K562 (cell line): Measurements from ENCODE around the gene ARHGEF3. TPM values are rescaled to one million over a fixed set of nuclear protein-coding genes. Genes with fewer than 3 reads are reported as not detected.

Source experiments
- CREB3L1 ChIP-seq: fragments of 450-650 bp; IDR thresholded peaks from 2 replicates; pipeline ENCODE4 v1.6.1; 2014; ENCODE audit warnings: low read depth, mild to moderate bottlenecking, moderate library complexity, borderline replicate concordance
- CTCF ChIP-seq, 3 experiments: IDR thresholded peaks in 2 of 3; conservative IDR thresholded peaks in 1 of 3; 2 replicates each; pipeline ENCODE4 v1.5.1; 2011 to 2012; ENCODE audit warnings: low read length in 3 of 3, mild to moderate bottlenecking in 3 of 3, control low read depth in 2 of 3, improper control_type of control experiment in 1 of 3, inconsistent platforms in 1 of 3, low read depth in 1 of 3, mixed read lengths in 1 of 3, moderate library complexity in 1 of 3; ENCODE audit not compliant: insufficient read depth in 2 of 3
- JUN ChIP-seq, 2 experiments: sonication (generic) in 1 of 2; formaldehyde crosslinking in 1 of 2; IDR thresholded peaks; 2 replicates each; pipeline versions ENCODE4 v1.6.1 to v1.8.0; 2012 to 2022; ENCODE audit warnings: borderline replicate concordance in 2 of 2, mild to moderate bottlenecking in 2 of 2, improper control_type of control experiment in 1 of 2, low read depth in 1 of 2, low read length in 1 of 2, missing genetic modification reagents in 1 of 2
- LCOR ChIP-seq: sonication (generic); formaldehyde crosslinking; IDR thresholded peaks from 2 replicates; pipeline ENCODE4 v1.8.0; 2022; ENCODE audit warnings: mild to moderate bottlenecking, missing genetic modification reagents
- POLR2AphosphoS5 ChIP-seq: IDR thresholded peaks from 2 replicates; pipeline ENCODE4 v1.6.1; 2011; ENCODE audit warnings: mild to moderate bottlenecking, low read depth, low read length, moderate library complexity; ENCODE audit not compliant: control insufficient read depth, insufficient read depth
- ZNF507 ChIP-seq: conservative IDR thresholded peaks from 2 replicates; pipeline ENCODE4 v1.6.1; 2017; ENCODE audit warnings: missing genetic modification characterization, missing compliant biosample characterization
- polyA plus RNA-seq, 8 experiments: library from polyadenylated mRNA; depleted of rRNA in 4 of 8; stranded (reverse) in 5 of 8; unstranded in 3 of 8; fragments of >200 nt; fragmentation: Nextera tagmentation in 2 of 8; fragmentation: Illumina TruSeq in 1 of 8; extraction: Ambion mirVana in 2 of 8; extraction: Trizol in 1 of 8; gene quantifications; 2 replicates each; pipeline versions ENCODE4 v1.2.1 to v1.2.3, GENCODE V29; 2011 to 2014; ENCODE audit warnings: inconsistent platforms in 1 of 8, missing spikeins in 1 of 8
- total RNA-seq, 7 experiments: library from RNA; depleted of rRNA in 6 of 7; stranded (reverse); fragments of >200 nt in 6 of 7; fragmentation: Illumina TruSeq in 2 of 7; extraction: Trizol in 2 of 7; gene quantifications; 2 replicates each; pipeline versions ENCODE4 v1.2.1 to v1.2.3, GENCODE V29; 2011 to 2021; ENCODE audit warnings: low replicate concordance in 1 of 7

ARHGEF3 gene
- total and polyA plus RNA-seq, 9 of the 15 experiments (the other 6 are each of a cell fraction or from before 2014, with no cell fraction given): 0.77 to 2.7 (median 1.4) TPM

- TF ChIP-seq CREB3L1: no peak
- TF ChIP-seq LCOR (CRISPR knock-in tag): no peak
- TF ChIP-seq JUN (IDR thresholded peaks at IDR 0.05; ENCODE audit: borderline replicate concordance, low read depth, low read length): no peak
- TF ChIP-seq JUN (CRISPR knock-in tag; IDR thresholded peaks at IDR 0.05; ENCODE audit: borderline replicate concordance): no peak
- peak in 2 of 3 experiments; percentile 28 to 54; a peak in 3 of 6 replicates for TF ChIP-seq CTCF (IDR thresholded peaks at IDR 0.05 in 2 of 3, conservative IDR thresholded peaks at IDR 0.05 in 1 of 3; ENCODE audit: insufficient read depth in 2 of 3, low read depth in 1 of 3, low read length in 3 of 3)
- TF ChIP-seq POLR2AphosphoS5: no peak
- no peak for TF ChIP-seq ZNF507
Observed at GRCh38 chr3:56799251-56799882, 2.4 kb downstream of the ARHGEF3 start (continued).
